Prostate gland (tissue), 2 donors: ENCODE results near the gene RCAN2. TPM values are rescaled to one million over a fixed set of nuclear protein-coding genes. Genes with fewer than 3 reads are reported as not detected.

Experiments used
- DNase-seq: peaks from one replicate; pipeline ENCODE4 v3.0.0-alpha.2; 2019; ENCODE audit warnings: low spot score
- H3K27ac ChIP-seq, 2 donors: fragments of 200-600 bp; sonication (generic); 2 replicates each; pipeline ENCODE4 v1.5.1; 2017 to 2019
- H3K27me3 ChIP-seq: fragments of 200-600 bp; sonication (generic); replicated peaks from 2 replicates; pipeline ENCODE4 v1.5.1; 2019; ENCODE audit not compliant: insufficient read depth
- H3K36me3 ChIP-seq, 2 donors: fragments of 200-600 bp; sonication (generic); 1 replicate in 1 of 2; 2 replicates in 1 of 2; pipeline versions ENCODE4 v1.5.1 to v1.8.1; 2017 to 2019
- H3K4me1 ChIP-seq: fragments of 200-600 bp; sonication (generic); replicated peaks from 2 replicates; pipeline ENCODE4 v1.5.1; 2019
- H3K4me3 ChIP-seq, 2 donors: fragments of 200-600 bp; sonication (generic); 2 replicates each; pipeline ENCODE4 v1.5.1; 2017 to 2019
- H3K9me3 ChIP-seq: fragments of 200-600 bp; sonication (generic); 2 replicates; pipeline ENCODE4 v1.5.1; 2017
- POLR2A ChIP-seq: fragments of 450-650 bp; IDR thresholded peaks from one replicate; pipeline ENCODE4 v1.6.1; 2016; ENCODE audit warnings: antibody characterized with exemption, mild to moderate bottlenecking
- POLR2AphosphoS5 ChIP-seq: sonication (generic); formaldehyde crosslinking; IDR thresholded peaks from one replicate; pipeline ENCODE4 v1.6.1; 2017; ENCODE audit warnings: antibody characterized with exemption
- WGBS: methylation state at CpG from one replicate; pipeline ENCODE4 v1.1.5; 2018; 5-methylcytosine and 5-hydroxymethylcytosine counted together
- intact Hi-C: fragments of 100-400 bp; cut with DNase I; formaldehyde crosslinking; loops from one replicate; pipeline ENCODE4 v1.14.2; 2022
- total RNA-seq, 2 donors: library from RNA; depleted of rRNA; stranded (reverse); fragments of >200 nt; gene quantifications; one replicate each; pipeline ENCODE4 v1.1.0, GENCODE V29; 2016
- TF ChIP-seq, protein P1 (sequence below), 4 experiments: fragments of 200-600 bp in 2 of 4; fragments of 450-650 bp in 2 of 4; sonication (generic) in 2 of 4; IDR thresholded peaks; 1 replicate in 3 of 4; 2 replicates in 1 of 4; pipeline ENCODE4 v1.5.1; 2016 to 2019; ENCODE audit warnings: antibody characterized with exemption in 4 of 4, mild to moderate bottlenecking in 2 of 4, moderate library complexity in 2 of 4

RCAN2 gene
- total RNA-seq, 2 donors from 2014 or later: 12.3 to 14.2 TPM

DNA sequence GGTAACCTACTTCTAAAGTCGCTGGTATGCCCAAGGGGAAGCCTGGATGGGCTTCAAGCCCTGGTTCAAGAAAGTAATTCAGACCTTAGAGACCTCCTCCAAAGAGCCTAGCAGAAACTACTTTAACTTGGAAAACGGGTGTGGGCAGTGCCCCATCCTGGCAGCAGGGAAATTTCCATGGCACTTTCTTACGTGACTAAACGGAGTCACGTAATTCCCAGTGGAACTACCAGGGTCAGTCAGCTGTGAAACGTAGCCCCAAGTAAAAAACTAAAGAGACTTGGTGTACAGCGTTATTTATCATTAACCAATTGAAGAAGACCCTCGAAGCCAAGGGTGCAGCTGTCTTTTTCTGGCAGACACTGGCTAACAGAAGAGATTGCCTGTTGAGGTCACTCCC is 114.0 kb downstream of the RCAN2 start:
- DNase-seq: no peak
- WGBS: 67% methylated on average over 8 of the region's 8 CpGs
- TF ChIP-seq POLR2A (no peak), POLR2AphosphoS5 (no peak)
- TF ChIP-seq, protein P1, sequence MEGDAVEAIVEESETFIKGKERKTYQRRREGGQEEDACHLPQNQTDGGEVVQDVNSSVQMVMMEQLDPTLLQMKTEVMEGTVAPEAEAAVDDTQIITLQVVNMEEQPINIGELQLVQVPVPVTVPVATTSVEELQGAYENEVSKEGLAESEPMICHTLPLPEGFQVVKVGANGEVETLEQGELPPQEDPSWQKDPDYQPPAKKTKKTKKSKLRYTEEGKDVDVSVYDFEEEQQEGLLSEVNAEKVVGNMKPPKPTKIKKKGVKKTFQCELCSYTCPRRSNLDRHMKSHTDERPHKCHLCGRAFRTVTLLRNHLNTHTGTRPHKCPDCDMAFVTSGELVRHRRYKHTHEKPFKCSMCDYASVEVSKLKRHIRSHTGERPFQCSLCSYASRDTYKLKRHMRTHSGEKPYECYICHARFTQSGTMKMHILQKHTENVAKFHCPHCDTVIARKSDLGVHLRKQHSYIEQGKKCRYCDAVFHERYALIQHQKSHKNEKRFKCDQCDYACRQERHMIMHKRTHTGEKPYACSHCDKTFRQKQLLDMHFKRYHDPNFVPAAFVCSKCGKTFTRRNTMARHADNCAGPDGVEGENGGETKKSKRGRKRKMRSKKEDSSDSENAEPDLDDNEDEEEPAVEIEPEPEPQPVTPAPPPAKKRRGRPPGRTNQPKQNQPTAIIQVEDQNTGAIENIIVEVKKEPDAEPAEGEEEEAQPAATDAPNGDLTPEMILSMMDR (IDR thresholded peaks at IDR 0.05): no peak
- Histone ChIP-seq H3K9me3 (no peaks in the 10 kb centered on the region), H3K4me3 (no peak overlapping the region), H3K4me1 (no peaks in the 10 kb centered on the region), H3K36me3 (no peaks in the 10 kb centered on the region), H3K27ac (no peak overlapping the region), H3K27me3 (no peaks in the 10 kb centered on the region)
- intact Hi-C loops: no loop called here

DNA sequence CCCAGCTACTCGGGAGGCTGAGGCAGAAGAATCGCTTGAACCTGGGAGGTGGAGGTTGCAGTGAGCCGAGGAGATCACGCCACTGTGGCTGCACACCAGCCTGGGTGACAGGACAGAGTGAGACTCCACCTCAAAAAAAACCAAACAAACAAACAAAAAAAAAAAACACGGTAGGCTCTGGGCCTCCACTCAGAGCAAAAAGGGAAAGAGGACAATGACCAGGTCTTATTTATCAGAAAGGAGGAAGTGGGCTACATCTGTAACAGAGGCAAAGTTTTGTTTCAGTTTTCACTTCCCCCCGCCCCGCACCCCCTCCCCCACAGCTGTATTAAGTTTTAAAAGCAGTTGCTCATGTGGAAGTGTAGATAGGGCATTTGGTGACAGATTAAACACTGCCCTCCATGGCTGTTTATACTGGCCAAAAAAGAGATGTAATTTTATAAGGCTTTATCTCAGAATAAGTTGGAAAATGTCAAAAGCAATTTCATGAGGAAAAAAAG is 114.6 kb downstream of the RCAN2 start:
- WGBS: 76% methylated on average over 7 of the region's 7 CpGs
- no peak overlapping the region for H3K4me3 ChIP-seq
- no peaks in the 10 kb centered on the region for H3K36me3 ChIP-seq
- no peak overlapping the region for H3K27ac ChIP-seq
- no peaks in the 10 kb centered on the region for H3K27me3 ChIP-seq
- no peaks in the 10 kb centered on the region for H3K9me3 ChIP-seq
- no peak for DNase-seq
- intact Hi-C loops: no loop called here
- no peaks in the 10 kb centered on the region for H3K4me1 ChIP-seq
- TF ChIP-seq POLR2AphosphoS5 (no peak), POLR2A (no peak)
- TF ChIP-seq, protein P1 (IDR thresholded peaks at IDR 0.05): no peak

DNA sequence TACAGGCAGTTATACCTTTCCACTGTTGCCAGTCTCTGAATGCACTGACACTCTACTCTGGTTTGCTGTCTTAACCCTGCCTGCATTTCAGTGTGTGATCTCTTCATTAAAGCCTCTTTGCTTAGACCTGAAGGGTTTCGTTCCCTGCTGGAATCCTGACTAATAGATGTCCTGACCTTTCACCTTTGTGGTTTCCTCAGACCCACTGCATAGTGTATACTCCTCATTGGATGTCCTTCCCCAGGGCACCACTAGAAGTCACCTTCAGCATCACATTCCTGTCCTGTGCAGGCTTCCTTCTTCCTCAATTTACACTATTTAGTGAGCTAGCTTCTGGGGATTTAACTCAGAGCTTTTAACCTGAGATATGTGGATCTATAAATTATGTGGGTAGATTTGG is 120.6 kb downstream of the RCAN2 start:
- no peak overlapping the region for H3K27ac ChIP-seq
- no peaks in the 10 kb centered on the region for H3K27me3 ChIP-seq
- DNase-seq: no peak
- H3K36me3 ChIP-seq: no peaks in the 10 kb centered on the region
- H3K4me3 ChIP-seq: no peak overlapping the region
- intact Hi-C loops: no loop called here
- no peaks in the 10 kb centered on the region for H3K9me3 ChIP-seq
- no peaks in the 10 kb centered on the region for H3K4me1 ChIP-seq
- TF ChIP-seq POLR2A (no peak), POLR2AphosphoS5 (no peak)
- TF ChIP-seq, protein P1 (IDR thresholded peaks at IDR 0.05): no peak
- 71% methylated on average over 1 of the region's 1 CpG for WGBS

DNA sequence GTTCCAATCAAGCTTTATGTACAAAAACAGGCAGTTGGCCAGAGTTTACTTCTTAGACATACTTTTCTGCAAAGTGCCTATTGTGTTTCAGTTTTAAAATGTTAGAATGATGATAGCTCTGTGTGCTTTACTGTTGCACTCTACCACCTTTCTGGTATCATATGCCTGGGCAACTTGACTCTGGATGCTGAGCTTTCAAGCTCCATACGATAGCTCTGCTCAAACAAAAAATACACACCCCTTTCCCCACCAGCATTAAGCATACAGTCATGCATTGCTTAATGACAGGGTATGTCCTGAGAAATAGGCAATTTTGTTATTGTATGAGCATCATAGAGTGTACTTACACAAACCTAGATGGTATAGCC is 123.1 kb downstream of the RCAN2 start:
- H3K36me3 ChIP-seq: no peaks in the 10 kb centered on the region
- no peak for DNase-seq
- intact Hi-C loops: no loop called here
- no peaks in the 10 kb centered on the region for H3K27me3 ChIP-seq
- no peak for TF ChIP-seq POLR2A
- TF ChIP-seq POLR2AphosphoS5: no peak
- TF ChIP-seq, protein P1 (IDR thresholded peaks at IDR 0.05): no peak
- H3K9me3 ChIP-seq: no peaks in the 10 kb centered on the region
- H3K4me1 ChIP-seq: no peaks in the 10 kb centered on the region
- no peak overlapping the region for H3K27ac ChIP-seq
- 100% methylated on average over 1 of the region's 1 CpG for WGBS
- no peak overlapping the region for H3K4me3 ChIP-seq

DNA sequence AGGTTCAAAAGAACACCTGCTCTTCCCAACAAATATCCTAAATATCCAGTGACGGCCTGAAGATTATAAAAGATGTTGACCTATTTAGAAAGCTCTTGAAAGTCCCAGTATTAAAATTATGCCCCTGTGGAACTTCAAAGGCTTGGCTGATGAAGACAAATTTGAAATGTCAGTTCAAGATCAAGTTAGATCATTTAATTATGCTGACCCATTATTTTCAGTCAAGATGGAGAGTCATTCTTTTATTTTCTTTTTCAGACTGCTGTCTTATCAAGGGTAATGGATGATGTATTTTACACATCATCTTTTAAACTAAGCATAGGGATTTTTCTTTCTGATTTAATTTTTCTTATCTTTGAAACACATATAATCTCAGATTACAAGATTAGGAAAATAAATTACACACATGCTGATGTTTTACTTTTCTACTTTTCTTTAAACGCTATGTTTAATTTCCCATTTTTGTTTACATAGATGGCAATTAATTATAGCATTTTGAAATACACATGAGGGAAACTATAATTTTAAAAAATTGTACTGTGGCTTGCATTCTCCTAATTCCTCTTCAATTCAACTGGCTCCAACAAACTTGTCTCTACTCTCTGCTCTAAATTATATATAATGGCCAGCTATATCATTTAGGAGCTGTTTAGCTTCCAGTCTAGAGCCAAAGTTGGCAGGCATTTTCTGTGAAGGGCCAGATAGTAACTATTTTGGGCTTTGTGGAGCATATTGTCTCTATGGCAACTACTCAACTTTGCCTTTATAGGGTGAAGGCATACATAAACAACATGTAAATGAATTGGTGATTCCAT is 123.7 kb downstream of the RCAN2 start:
- no peak for DNase-seq
- Histone ChIP-seq H3K27ac (no peak overlapping the region), H3K4me1 (no peaks in the 10 kb centered on the region), H3K27me3 (no peaks in the 10 kb centered on the region), H3K4me3 (no peak overlapping the region), H3K9me3 (no peaks in the 10 kb centered on the region), H3K36me3 (no peaks in the 10 kb centered on the region)
- 36% methylated on average over 2 of the region's 2 CpGs for WGBS
- TF ChIP-seq, protein P1 (IDR thresholded peaks at IDR 0.05): no peak
- TF ChIP-seq POLR2A (no peak), POLR2AphosphoS5 (no peak)
- intact Hi-C loops: no loop called here
